ENCODE results near the gene TIMM21. TPM values are rescaled to one million over a fixed set of nuclear protein-coding genes. Genes with fewer than 3 reads are reported as not detected.
A peak's percentile ranks its signal among the peaks of the same experiment; 100 is the strongest.

Gene TIMM21
- total RNA-seq, 1 donor from 2014 or later = 50.0 TPM

DNA sequence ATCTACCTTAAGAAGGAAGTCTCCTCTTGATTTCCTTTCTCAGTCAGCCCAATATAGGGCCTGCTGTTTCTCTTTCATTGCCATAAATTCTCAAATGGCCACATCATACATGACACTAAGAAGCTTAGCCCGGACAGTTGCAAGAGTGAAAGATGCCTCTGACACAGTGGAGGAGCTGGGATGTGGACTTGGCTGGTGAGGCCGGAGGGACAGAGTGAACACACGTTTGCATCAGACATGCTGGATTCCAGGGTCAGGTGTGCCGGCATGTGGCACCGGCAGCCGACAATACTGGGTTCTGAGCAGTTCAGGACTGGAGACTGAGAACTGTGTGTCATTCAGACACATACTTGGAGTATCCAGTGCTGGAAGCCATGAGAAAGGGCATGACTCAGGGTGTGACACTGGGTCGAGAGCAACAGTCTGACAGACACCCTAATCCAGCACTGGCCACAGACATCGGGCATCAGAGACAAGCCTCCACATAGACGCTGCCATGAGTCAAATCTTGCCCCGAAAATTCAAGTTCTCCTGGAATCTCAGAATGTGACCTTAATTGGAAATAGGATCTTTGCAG, 31.4 kb downstream of the TIMM21 start:
- Mint-ChIP-seq H3K4me1 (ENCODE audit: low read depth) (no peaks in the 10 kb centered on the region), H3K9me3 (no peaks in the 10 kb centered on the region), H3K27me3 (ENCODE audit: low read depth) (peaks cover 12% of the 10 kb centered on the region), H3K4me3 (ENCODE audit: low read depth) (no peak overlapping the region), H3K27ac (no peak overlapping the region), H3K36me3 (ENCODE audit: low read depth) (no peaks in the 10 kb centered on the region)
- DNase-seq (ENCODE audit: low spot score) = no peak
- intact Hi-C loops (cut with micrococcal nuclease) = no loop called here

- H3K4me1 Mint-ChIP-seq (ENCODE audit: low read depth) = no peaks in the 10 kb centered on the region
- no peaks in the 10 kb centered on the region for H3K36me3 Mint-ChIP-seq (ENCODE audit: low read depth)
- H3K4me3 Mint-ChIP-seq (ENCODE audit: low read depth) = no peak overlapping the region
- DNase-seq (ENCODE audit: low spot score) = no peak
- no peak overlapping the region for H3K27ac Mint-ChIP-seq
- intact Hi-C loops (cut with micrococcal nuclease) = no loop called here
- peaks cover 18% of the 10 kb centered on the region for H3K27me3 Mint-ChIP-seq (ENCODE audit: low read depth)
- H3K9me3 Mint-ChIP-seq = no peaks in the 10 kb centered on the region
Measured at GRCh38 chr18:74182335-74182734, 34.0 kb downstream of the TIMM21 start.

GRCh38 chr18:74183130-74183529, 34.8 kb downstream of the TIMM21 start:
- Mint-ChIP-seq H3K36me3 (ENCODE audit: low read depth) (no peaks in the 10 kb centered on the region), H3K27ac (no peak overlapping the region), H3K4me1 (ENCODE audit: low read depth) (no peaks in the 10 kb centered on the region), H3K4me3 (ENCODE audit: low read depth) (no peak overlapping the region), H3K27me3 (ENCODE audit: low read depth) (peaks cover 18% of the 10 kb centered on the region), H3K9me3 (no peaks in the 10 kb centered on the region)
- intact Hi-C loops (cut with micrococcal nuclease) = no loop called here
- no peak for DNase-seq (ENCODE audit: low spot score)

DNA sequence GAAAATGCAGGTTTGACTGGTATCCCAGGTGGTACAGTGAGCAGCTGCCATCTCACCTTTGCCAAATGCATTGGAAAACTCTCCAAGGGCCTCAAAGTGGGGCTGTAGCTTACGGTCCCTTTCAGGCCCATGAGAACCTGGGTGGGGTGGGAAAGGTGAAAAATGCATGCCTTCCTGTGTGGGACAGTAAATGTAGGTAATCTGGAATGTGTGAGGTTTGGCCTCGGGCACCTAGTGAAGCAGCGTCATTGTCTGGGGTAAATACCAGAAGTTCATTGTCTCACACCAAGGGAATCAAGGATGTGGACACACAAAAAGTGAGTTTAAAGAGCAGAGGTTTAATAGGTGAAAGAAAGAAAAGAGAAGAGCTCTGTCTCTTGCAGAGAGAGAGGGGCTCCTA, 36.6 kb downstream of the TIMM21 start:
- no peak overlapping the region for H3K27ac Mint-ChIP-seq
- H3K4me1 Mint-ChIP-seq (ENCODE audit: low read depth) = no peaks in the 10 kb centered on the region
- intact Hi-C loops (cut with micrococcal nuclease) = no loop called here
- no peaks in the 10 kb centered on the region for H3K9me3 Mint-ChIP-seq
- no peak for DNase-seq (ENCODE audit: low spot score)
- peaks cover 18% of the 10 kb centered on the region for H3K27me3 Mint-ChIP-seq (ENCODE audit: low read depth)
- no peak overlapping the region for H3K4me3 Mint-ChIP-seq (ENCODE audit: low read depth)
- no peaks in the 10 kb centered on the region for H3K36me3 Mint-ChIP-seq (ENCODE audit: low read depth)

DNA sequence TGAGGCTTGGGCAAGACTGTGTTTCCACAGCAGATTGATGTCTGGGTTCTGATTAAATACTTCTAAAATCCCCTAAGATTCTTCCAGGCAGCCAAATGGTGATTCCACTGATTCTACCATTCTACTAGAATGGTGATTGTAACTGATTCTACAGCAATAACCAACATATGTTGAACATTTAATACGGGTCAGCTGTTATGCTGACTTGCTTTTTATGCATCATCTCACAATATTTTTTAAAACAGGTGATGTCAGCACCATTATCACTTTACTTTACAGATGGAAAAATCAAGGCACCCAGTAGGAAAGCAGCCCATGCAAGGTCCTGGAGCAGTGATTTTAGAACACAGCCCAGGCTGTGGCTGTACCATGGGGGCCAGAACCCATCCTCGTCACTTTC, 37.5 kb downstream of the TIMM21 start:
- no peak overlapping the region for H3K4me3 Mint-ChIP-seq (ENCODE audit: low read depth)
- H3K4me1 Mint-ChIP-seq (ENCODE audit: low read depth) = no peaks in the 10 kb centered on the region
- peaks cover 23% of the 10 kb centered on the region for H3K27me3 Mint-ChIP-seq (ENCODE audit: low read depth)
- intact Hi-C loops (cut with micrococcal nuclease) = no loop called here
- H3K9me3 Mint-ChIP-seq = no peaks in the 10 kb centered on the region
- H3K27ac Mint-ChIP-seq = no peak overlapping the region
- no peaks in the 10 kb centered on the region for H3K36me3 Mint-ChIP-seq (ENCODE audit: low read depth)
- DNase-seq (ENCODE audit: low spot score) = no peak

- intact Hi-C loops (cut with micrococcal nuclease) = no loop called here
- DNase-seq (ENCODE audit: low spot score) = no peak
- Mint-ChIP-seq H3K36me3 (ENCODE audit: low read depth) (no peaks in the 10 kb centered on the region), H3K4me1 (ENCODE audit: low read depth) (no peaks in the 10 kb centered on the region), H3K27ac (no peak overlapping the region), H3K4me3 (ENCODE audit: low read depth) (no peak overlapping the region), H3K27me3 (ENCODE audit: low read depth) (peaks cover 23% of the 10 kb centered on the region), H3K9me3 (no peaks in the 10 kb centered on the region)
Measured at GRCh38 chr18:74186661-74187060, 38.3 kb downstream of the TIMM21 start.

DNA sequence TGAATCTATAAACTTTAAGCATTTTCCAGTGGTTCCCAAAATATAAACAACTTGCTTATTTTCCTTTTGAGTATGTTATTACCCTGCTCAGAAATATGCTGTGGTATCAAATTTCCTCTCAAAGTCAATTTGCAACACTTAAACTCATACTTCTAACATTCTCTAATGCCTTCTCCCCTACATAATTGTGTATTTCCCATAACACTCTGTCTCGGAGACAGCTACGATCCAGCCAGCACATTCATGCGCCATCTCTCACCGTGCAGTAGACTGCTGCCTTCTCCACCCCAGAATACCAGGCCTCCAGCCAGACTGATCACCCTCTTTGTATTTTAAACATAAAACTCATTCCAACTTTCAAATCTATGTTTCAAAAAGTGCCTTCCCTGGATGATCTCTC, 41.8 kb downstream of the TIMM21 start:
- DNase-seq (ENCODE audit: low spot score) = no peak
- no peaks in the 10 kb centered on the region for H3K9me3 Mint-ChIP-seq
- H3K27me3 Mint-ChIP-seq (ENCODE audit: low read depth) = peaks cover 17% of the 10 kb centered on the region
- H3K4me3 Mint-ChIP-seq (ENCODE audit: low read depth) = no peak overlapping the region
- intact Hi-C loops (cut with micrococcal nuclease) = no loop called here
- no peaks in the 10 kb centered on the region for H3K36me3 Mint-ChIP-seq (ENCODE audit: low read depth)
- no peak overlapping the region for H3K27ac Mint-ChIP-seq
- H3K4me1 Mint-ChIP-seq (ENCODE audit: low read depth) = no peaks in the 10 kb centered on the region

DNA sequence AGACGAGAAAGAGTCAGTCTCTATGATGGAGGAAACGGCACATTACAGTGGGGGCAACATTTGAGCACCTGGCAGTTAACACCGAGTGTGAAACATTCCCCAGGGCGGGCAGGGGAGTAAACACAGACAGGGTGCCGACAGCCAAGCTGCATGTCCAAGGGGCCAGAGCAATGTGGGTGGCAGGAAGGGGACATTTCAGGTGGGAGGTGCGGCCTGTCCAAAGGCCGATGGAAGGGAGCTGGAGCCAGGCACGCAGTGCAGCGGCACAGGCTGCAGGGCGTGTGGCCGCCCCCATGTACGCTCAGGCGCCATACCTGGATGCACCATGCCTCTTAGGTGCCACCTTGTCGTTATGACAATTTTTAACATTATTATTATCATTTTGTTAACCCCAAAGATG, 43.3 kb downstream of the TIMM21 start:
- H3K4me1 Mint-ChIP-seq (ENCODE audit: low read depth) = peaks cover 6% of the 10 kb centered on the region
- H3K9me3 Mint-ChIP-seq = no peaks in the 10 kb centered on the region
- no peak for DNase-seq (ENCODE audit: low spot score)
- intact Hi-C loops (cut with micrococcal nuclease) = no loop called here
- H3K4me3 Mint-ChIP-seq (ENCODE audit: low read depth) = no peak overlapping the region
- H3K27ac Mint-ChIP-seq = no peak overlapping the region
- H3K36me3 Mint-ChIP-seq (ENCODE audit: low read depth) = no peaks in the 10 kb centered on the region
- H3K27me3 Mint-ChIP-seq (ENCODE audit: low read depth) = peaks cover 15% of the 10 kb centered on the region

GRCh38 chr18:74194691-74195090, 46.4 kb downstream of the TIMM21 start:
- Mint-ChIP-seq H3K9me3 (no peaks in the 10 kb centered on the region), H3K4me3 (ENCODE audit: low read depth) (no peak overlapping the region), H3K36me3 (ENCODE audit: low read depth) (no peaks in the 10 kb centered on the region), H3K27ac (no peak overlapping the region), H3K4me1 (ENCODE audit: low read depth) (peaks cover 6% of the 10 kb centered on the region), H3K27me3 (ENCODE audit: low read depth) (peaks cover 13% of the 10 kb centered on the region)
- intact Hi-C loops (cut with micrococcal nuclease) = loop anchor here (5.0 kb wide), 1 partner anchor 112 kb away; no protein-coding TSS in a partner anchor
- DNase-seq (ENCODE audit: low spot score) = no peak

DNA sequence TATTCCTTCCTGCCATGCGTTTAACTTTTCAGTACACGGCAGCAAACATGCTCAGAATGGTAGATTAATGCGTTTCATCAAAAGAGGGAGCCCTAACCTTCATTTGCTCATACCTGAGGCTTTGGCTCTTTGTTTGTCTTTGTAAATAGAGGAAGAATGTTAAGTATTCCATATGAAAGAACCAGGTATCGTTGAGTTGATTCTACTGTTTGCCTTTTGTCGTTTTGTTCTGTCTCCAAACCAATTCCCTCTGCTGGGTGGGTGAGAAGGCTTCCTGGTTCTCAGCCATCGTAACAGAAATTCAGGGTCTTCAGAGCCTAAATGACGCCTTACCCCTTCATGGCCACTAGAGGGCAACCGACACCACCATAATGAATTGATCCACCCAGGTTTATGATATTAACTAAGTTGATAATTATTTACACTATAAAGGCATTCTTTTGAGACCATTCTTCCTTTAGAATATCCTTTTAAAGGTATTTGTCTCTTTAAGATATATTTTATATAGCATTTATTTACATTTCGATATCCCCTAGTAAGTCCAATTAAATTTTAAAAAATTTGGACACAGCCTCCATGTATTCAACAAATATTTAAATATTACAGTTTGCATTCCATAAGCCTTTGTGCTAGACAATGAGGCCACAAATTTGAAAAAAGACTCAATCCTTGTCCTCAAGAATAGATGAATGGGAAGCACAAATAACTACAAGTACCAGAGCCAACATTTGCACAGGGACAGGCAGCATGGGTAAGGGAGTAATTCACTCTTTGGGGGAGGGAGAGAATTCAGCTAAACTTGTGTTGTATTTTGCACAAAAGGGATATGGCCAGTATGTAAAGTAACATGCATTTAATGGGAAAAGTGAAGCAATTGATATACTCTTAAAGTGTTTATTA, 48.1 kb downstream of the TIMM21 start:
- H3K27ac Mint-ChIP-seq = no peak overlapping the region
- no peaks in the 10 kb centered on the region for H3K9me3 Mint-ChIP-seq
- H3K4me3 Mint-ChIP-seq (ENCODE audit: low read depth) = peak overlapping the region; percentile 73
- H3K4me1 Mint-ChIP-seq (ENCODE audit: low read depth) = peaks cover 6% of the 10 kb centered on the region
- peaks cover 7% of the 10 kb centered on the region for H3K27me3 Mint-ChIP-seq (ENCODE audit: low read depth)
- peak; percentile 30 for DNase-seq (ENCODE audit: low spot score)
- H3K36me3 Mint-ChIP-seq (ENCODE audit: low read depth) = no peaks in the 10 kb centered on the region
- intact Hi-C loops (cut with micrococcal nuclease) = loop anchor here (1.0 to 5.0 kb wide), 4 partner anchors 114 to 356 kb away; no protein-coding TSS in a partner anchor

GRCh38 chr18:74197705-74198341, 49.5 kb downstream of the TIMM21 start:
- Mint-ChIP-seq H3K4me1 (ENCODE audit: low read depth) (peaks cover 6% of the 10 kb centered on the region), H3K36me3 (ENCODE audit: low read depth) (no peaks in the 10 kb centered on the region), H3K27me3 (ENCODE audit: low read depth) (peaks cover 7% of the 10 kb centered on the region), H3K4me3 (ENCODE audit: low read depth) (no peak overlapping the region), H3K9me3 (no peaks in the 10 kb centered on the region), H3K27ac (no peak overlapping the region)
- intact Hi-C loops (cut with micrococcal nuclease) = loop anchor here (5.0 kb wide), 1 partner anchor 116 kb away; no protein-coding TSS in a partner anchor
- DNase-seq (ENCODE audit: low spot score) = no peak

GRCh38 chr18:74198453-74198852, 50.1 kb downstream of the TIMM21 start:
- no peaks in the 10 kb centered on the region for H3K36me3 Mint-ChIP-seq (ENCODE audit: low read depth)

DNA sequence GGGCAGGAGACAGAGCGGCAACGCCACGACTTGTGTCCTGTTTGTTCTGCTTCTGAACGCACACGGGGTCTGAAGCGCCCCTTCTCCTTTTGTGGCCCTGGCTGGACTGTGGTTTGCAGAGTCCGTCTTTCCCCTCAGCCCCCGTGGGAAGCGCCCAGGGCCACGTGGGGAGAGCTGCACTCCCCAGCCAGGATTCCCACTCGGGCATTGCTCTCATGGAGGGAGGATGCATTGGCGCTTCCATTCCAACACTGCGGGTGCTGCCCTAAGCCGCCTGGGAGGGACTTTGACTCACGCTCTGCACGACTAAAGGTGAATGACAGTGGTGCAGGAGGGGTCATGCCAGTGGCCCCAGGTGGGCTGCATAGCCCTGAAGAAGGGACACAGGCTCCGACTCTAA, 52.5 kb downstream of the TIMM21 start:
- Mint-ChIP-seq H3K4me3 (ENCODE audit: low read depth) (no peak overlapping the region), H3K4me1 (ENCODE audit: low read depth) (peaks cover 6% of the 10 kb centered on the region), H3K36me3 (ENCODE audit: low read depth) (no peaks in the 10 kb centered on the region), H3K27ac (no peak overlapping the region), H3K27me3 (ENCODE audit: low read depth) (no peaks in the 10 kb centered on the region), H3K9me3 (no peaks in the 10 kb centered on the region)
- DNase-seq (ENCODE audit: low spot score) = no peak
- intact Hi-C loops (cut with micrococcal nuclease) = no loop called here

More at GRCh38 chr18:74198453-74198852, 50.1 kb downstream of the TIMM21 start:
- Mint-ChIP-seq H3K27me3 (ENCODE audit: low read depth) (peaks cover 7% of the 10 kb centered on the region), H3K4me1 (ENCODE audit: low read depth) (peaks cover 6% of the 10 kb centered on the region), H3K9me3 (no peaks in the 10 kb centered on the region), H3K27ac (no peak overlapping the region), H3K4me3 (ENCODE audit: low read depth) (no peak overlapping the region)
- intact Hi-C loops (cut with micrococcal nuclease) = loop anchor here (5.0 kb wide), 1 partner anchor 116 kb away; no protein-coding TSS in a partner anchor
- no peak for DNase-seq (ENCODE audit: low spot score)
